GM12874 (cell line): ENCODE measurements around the gene LYSET.

Source experiments
- TF ChIP-seq, protein P1 (sequence below): IDR thresholded peaks from 2 replicates; pipeline ENCODE4 v1.5.1; 2011; ENCODE audit warnings: low read depth, mild to moderate bottlenecking, control low read depth, low read length, moderate library complexity; ENCODE audit not compliant: insufficient read depth

Gene LYSET

DNA sequence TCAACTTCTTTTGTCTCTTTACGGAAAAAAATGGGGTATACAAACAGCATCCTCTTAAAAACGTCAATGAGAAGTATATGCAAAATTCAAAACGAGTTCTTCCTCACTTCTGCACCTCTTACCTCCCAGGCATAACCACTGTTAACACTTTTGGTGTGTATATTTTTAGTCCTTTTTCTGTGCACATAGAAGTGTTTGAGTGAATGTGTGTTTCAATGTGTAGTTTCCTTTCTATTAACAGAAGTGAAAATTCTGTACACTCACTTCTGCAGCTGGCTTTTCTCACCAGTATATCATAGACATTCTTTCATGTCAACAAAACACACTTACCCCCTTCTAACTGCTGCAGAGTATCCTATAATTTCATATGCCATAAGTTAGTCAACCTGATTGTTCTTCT lies 27.3 kb downstream of the LYSET start:
- TF ChIP-seq, protein P1, sequence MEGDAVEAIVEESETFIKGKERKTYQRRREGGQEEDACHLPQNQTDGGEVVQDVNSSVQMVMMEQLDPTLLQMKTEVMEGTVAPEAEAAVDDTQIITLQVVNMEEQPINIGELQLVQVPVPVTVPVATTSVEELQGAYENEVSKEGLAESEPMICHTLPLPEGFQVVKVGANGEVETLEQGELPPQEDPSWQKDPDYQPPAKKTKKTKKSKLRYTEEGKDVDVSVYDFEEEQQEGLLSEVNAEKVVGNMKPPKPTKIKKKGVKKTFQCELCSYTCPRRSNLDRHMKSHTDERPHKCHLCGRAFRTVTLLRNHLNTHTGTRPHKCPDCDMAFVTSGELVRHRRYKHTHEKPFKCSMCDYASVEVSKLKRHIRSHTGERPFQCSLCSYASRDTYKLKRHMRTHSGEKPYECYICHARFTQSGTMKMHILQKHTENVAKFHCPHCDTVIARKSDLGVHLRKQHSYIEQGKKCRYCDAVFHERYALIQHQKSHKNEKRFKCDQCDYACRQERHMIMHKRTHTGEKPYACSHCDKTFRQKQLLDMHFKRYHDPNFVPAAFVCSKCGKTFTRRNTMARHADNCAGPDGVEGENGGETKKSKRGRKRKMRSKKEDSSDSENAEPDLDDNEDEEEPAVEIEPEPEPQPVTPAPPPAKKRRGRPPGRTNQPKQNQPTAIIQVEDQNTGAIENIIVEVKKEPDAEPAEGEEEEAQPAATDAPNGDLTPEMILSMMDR: no peak

DNA sequence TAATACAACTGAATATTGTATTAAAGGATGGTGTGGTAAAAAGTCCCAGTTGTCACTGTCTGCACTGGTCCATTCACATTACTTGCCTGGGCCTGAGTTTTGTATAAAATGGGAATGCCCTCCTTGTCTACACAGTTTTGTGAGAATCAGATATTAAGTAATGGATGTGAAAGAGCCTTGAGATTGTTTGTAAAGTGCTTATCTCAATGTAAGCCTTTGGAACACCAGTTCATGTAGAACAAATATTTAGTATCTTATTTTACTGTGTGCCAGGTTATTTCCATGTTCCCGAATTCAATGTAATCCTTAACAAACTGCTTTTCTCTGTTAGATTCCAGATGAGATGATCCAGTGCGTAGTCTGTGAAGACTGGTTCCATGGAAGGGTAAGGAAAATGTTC lies 29.5 kb downstream of the LYSET start:
- TF ChIP-seq, protein P1: no peak

DNA sequence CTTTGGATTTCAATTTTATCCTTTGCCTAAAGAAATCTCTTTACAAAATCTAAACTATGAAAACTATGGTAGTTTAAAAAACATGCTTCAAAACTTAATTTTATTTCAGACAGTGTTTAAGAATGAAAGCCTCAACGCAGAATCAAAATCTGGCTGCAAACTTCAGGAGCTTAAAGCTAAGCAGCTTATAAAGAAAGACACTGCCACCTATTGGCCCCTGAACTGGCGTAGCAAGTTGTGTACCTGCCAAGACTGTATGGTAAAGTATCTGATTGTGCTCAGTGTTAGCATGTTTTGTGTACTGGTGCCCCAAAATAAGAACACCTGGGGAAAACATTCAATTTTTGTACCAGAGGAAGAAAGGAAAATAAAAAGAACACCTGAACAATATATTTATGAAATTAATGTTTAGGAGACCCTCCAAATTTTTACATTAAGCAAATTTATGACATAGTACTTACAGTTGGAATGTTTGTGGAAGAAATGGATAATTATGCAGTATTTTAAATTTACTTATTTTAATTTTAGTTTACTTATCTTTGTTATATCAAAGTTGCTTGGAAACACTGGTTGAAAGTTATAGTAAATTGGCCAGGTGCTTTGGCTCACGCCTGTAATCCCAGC lies 34.1 kb downstream of the LYSET start:
- TF ChIP-seq, protein P1: peak; percentile 70

- TF ChIP-seq, protein P1: no peak
Observed at GRCh38 chr14:93220509-93220908, 35.4 kb downstream of the LYSET start.

GRCh38 chr14:93223565-93223964 lies 38.4 kb downstream of the LYSET start:
- TF ChIP-seq, protein P1: no peak

- TF ChIP-seq, protein P1: no peak
Observed at GRCh38 chr14:93228550-93228949, 43.4 kb downstream of the LYSET start.

- TF ChIP-seq, protein P1: no peak
Observed at GRCh38 chr14:93230539-93230938, 45.4 kb downstream of the LYSET start.
